ENCODE results near the gene PARD3.
"Not testable (repeated sequence)": the region's sequence is repeated elsewhere in the genome, so short reads cannot be mapped to it uniquely, and the experiment has no call there.

Gene PARD3

GRCh38 chr10:34406463-34407323, 408.4 kb downstream of the PARD3 start:
- DNase-seq: no peak

- DNase-seq: no peak
Measured at GRCh38 chr10:34405611-34406462, 409.3 kb downstream of the PARD3 start.

GRCh38 chr10:34403512-34403911, 411.6 kb downstream of the PARD3 start:
- DNase-seq: no peak

GRCh38 chr10:34400075-34400474, 415.0 kb downstream of the PARD3 start:
- no peak for DNase-seq

- no peak for DNase-seq
Measured at GRCh38 chr10:34399013-34399412, 416.1 kb downstream of the PARD3 start.

DNA sequence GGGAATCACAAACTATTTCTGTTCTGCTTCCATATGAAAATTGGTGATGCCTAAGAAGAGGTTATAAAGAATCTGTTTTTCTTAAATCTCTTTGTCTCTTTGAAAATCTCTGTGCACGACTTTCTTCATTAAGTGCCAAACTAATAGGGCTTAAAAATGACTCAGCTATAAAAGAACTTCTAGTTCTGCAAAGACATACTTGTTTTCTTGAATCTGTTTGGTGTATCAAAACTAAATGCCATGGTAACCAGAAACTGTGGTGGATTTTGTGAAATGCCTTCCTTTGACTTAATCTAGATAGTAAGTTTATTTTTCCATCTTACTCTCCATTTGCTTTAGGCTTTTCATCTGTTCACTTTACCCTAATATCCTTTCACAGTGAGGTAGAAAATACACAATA, 417.8 kb downstream of the PARD3 start:
- no peak for DNase-seq

- DNase-seq: no peak
Measured at GRCh38 chr10:34396663-34397062, 418.4 kb downstream of the PARD3 start.

DNA sequence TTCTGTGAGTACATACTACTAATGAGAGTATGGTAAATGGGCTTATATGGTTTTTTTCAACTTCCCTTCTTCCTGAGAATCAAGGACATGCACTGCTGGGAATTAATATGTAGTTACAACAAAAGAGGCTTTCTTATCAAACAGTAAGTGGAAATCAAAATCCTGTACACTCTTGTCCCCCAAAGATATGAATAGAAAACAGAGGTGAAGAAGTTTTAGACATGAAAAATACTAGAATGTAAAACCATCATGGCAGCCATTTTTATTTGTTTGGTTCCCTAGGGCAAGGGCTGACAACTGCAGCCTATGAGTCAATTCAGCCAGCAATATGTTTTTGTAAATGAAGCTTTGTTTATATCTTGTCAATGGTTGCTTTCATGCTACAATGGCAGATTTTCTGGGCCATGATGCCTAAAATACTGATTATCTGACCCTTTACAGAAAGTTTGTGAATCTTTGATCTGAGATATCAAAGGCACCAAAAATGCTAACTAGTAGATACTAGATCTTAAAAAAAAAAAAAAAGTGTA, 422.4 kb downstream of the PARD3 start:
- DNase-seq: no peak

GRCh38 chr10:34391168-34391567, 423.9 kb downstream of the PARD3 start:
- not testable (repeated sequence) for DNase-seq

DNA sequence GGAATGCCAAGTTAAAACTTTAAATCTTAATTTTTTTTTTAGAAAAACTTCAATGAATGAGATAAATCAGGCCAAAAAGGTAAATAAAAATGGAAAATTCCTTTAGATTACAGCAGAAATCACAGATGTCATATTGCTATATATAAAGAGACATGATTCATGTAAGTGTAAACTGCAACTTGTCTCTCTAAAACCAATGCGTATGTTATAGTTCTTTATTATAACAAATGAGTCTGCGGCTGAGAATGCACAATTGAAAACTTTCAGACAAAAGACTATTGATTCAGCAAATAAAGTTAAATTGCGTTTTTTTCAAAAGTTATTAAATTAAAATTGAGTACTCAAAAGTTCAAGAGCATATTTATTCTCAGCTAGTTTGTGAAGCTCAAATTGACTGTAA, 425.3 kb downstream of the PARD3 start:
- DNase-seq: no peak

DNA sequence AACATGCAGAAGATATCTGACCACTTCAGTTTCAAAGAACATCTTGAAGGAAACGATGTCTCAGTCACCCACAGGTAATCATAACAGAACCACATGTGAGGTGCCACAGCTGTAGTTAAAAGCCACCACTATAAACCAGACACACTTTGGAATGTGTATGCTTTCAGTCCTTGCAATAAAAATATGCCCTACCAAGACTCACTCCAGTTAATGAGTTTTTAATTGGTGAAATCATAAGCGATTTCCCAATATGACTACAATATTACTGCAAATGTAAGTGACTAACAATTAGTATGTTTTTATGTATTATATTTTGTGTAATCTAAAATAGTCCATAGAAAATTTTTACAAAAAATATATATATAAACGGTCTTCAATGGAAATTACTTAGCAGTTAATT, 428.2 kb downstream of the PARD3 start:
- no peak for DNase-seq

DNA sequence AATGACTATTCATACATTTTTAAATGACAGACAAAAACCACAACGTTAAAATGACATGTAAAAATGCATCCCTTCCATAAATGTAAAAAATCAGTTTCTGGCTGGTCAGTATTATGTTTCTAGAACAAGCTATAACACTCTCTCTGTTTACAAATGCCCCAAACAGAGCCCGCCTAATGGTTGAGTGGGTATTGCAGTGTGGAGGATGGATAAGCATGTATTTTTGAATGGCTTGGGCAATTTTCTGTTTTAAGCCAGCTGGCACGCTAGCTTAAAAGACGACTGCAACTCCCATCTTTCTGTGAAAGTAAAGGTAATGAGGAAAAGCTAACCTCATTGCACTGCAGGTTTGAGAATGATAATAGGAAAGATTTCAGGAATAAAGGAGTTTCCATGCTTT, 430.7 kb downstream of the PARD3 start:
- DNase-seq: no peak

DNA sequence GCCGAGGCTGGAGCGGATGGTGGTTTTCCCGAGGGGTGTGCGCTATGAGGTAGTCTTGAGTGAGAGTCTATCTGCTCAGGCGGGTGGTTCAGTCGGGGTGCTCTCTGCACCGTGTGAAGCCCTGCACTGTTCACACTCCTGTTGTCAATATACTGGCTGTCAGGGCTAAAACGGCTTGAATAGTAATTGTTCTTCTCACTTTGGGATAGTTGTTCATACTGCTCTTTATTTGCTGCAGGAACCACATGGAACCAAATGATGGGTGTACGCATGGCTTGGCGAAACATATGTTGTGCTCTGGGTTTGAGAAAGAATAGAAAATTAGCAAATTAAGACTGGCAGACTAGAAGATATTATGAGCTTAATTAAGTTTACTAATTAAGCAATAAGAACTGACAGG, 432.5 kb downstream of the PARD3 start:
- DNase-seq: no peak

- no peak for DNase-seq
Measured at GRCh38 chr10:34380856-34381255, 434.2 kb downstream of the PARD3 start.

GRCh38 chr10:34378297-34378696, 436.8 kb downstream of the PARD3 start:
- no peak for DNase-seq

DNA sequence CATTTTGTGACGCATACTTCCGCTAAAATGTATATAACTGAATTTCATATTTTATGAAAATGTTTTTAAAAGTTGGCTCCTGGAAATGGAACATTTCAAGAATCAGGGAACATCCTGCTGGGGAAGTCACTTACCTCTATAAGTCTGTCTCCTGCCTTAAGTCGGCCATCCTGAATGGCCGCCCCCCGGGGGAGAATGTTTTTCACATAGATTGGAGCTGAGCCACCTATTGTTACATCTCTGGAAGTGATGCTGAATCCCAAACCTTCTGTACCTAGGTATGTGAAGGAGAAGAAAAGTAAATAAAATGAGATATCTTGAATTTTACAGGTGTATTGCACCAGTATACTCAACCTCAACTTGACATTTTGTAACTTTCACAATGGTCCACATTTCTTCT, 437.3 kb downstream of the PARD3 start:
- DNase-seq: no peak

GRCh38 chr10:34374356-34375045, 440.6 kb downstream of the PARD3 start:
- DNase-seq: no peak

- DNase-seq: no peak
Measured at GRCh38 chr10:34373211-34373610, 441.9 kb downstream of the PARD3 start.

DNA sequence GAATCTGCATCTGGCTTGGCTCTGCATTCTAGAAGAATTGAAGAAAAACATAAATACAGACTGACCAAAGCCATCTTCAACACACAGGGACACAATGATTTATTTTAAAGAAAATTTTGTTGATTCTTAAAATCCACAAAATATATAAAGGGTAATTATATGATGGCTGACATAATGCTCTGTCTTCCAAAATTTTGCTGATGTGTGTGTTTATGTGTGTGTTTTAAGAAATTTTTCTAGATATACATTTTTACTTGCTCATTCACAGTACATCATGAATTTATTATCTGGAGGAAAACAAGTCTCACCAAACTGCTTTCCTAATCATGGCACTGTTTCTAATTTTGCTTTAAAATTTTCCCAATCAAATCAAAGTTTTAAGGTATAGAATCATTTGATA, 442.6 kb downstream of the PARD3 start:
- no peak for DNase-seq

DNA sequence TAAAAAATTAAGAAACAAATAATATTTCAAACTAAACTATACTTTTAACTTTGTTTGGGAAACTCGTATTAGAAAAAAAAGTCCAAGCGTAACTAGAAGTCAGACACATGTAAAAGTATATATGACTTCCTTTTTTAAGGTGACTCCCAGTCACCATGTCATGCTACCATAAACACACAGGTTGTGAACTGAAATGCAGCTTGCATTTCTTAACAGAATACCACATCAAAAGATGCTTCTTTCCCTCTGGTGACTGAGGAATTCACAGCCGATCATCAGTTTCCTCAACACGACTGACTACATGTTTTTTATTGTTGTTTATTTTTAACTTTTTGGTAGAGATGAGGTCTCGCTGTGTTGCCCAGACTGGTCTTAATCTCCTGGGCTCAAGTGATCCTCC, 445.0 kb downstream of the PARD3 start:
- no peak for DNase-seq

- no peak for DNase-seq
Measured at GRCh38 chr10:34369120-34369519, 446.0 kb downstream of the PARD3 start.

GRCh38 chr10:34364253-34365037, 450.7 kb downstream of the PARD3 start:
- DNase-seq: no peak

Data from CD4-positive, alpha-beta T cell treated with Interleukin-10 for 1 hour (primary cell).